ENCODE data around the gene ZNF564.
A peak's percentile ranks its signal among the peaks of the same experiment; 100 is the strongest.
"Not testable (repeated sequence)": the region's sequence is repeated elsewhere in the genome, so short reads cannot be mapped to it uniquely, and the experiment has no call there.

ZNF564 gene

DNA sequence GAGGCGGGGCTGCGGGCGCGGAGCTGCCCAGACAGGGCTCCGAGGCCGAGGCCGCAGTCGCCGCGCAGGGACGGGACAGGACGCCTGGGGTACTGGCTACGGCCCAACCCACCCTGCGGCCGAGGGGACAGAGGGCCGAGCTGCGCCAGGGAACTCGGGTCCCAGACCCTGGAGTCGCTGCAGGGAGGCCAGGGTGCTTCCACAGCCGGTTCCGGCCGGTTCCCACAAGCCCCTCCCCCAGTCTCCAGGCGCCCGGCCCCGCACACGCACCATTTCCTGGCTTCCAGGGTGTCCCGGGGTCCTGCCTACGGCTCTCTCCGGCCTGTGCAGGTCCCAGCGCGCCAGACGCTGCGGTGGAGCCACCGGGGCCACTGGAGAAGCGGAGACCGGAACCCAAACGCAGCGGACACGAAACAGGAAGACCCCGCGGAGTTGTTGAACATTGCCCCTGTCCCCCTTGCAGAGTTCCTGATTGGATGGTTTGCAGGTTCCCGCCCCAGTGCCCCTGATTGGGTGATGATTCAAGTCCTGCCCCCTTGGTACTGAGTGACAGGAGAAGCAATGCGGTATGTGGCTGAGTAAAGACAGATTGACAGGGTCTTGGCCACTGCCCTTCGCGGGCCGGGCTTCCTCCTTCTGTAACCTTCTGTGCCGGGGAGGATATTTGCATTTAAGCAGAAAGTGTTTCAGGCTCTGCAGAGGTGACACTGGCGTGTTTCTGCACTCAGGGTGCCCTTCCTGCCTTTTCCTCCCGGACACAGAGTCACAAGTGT, at the start of gene ZNF564:
ZNF564 (minus strand) TSS at position 423 of the 773 bp plus-strand sequence; CDS start at position 273, 150 bp downstream.
- DNase-seq (ENCODE audit: low spot score): peak; percentile 96

DNA sequence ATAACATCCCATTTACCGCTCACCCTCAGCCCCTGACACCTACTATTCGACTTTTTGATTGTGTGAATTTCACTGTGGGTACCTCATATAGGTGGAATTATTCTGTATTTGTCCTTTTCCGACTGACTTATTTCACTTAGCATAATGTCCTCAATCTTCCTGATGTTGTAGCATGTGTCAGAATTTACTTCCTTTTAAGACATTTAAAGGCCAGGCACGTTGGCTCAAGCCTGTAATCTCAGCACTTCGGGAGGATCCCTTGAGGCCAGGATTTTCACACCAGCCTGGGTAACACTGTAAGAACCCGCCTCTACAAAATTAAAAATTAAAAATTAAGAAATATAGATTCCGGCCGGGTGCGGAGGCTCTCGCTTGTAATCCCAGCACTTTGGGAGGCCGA, 46.3 kb upstream of the ZNF564 start:
- no peak for DNase-seq (ENCODE audit: low spot score)

DNA sequence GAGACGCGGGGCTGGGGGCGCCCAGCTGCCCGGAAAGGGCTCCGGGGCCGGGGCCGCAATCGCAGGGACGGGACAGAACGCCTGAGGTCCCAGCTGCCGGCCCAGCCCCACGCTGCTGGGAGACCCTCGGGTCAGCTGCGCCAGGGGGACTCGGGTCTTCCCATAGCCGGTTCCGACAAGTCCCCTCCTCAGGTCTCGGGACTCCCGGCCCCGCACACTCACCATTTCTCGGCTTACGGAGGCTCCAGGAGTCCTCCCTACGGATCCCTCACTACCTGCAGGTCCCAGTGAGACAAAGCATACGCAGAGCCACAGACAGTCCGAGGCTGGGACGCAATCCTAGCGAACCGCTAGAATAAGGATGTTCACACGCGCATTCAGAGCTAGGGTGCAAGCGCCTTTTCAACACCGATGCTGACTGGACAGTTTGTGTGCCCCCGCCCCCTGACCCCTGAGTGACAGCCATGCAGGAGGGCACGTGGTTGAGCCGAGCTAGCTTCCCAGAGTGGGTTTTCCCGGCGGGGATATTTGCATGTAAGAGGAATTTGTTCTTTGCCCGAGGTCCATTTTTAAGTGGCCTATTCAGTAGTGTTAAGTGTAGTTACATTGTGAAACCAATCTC, 45.8 kb upstream of the ZNF564 start:
- peak; percentile 60 for DNase-seq (ENCODE audit: low spot score)

DNA sequence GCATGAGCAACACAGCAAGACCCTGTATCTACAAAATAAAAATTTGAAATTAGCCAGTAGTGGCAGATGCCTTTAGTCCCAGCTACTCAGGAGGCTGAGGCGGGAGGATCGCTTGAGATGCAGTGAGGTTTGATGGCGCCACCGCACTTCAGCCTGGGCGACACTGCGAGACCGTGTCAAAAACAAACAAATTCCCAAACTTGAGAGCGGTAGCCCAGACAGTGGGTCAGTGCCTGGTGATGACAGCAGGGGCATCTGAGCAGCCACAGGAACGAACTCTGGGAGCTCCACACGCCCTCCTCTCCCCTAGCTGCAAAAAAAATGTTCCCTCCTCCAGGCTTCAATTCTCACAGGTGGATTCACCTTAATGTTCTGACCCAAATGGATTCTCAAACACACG, 45.2 kb upstream of the ZNF564 start:
- no peak for DNase-seq (ENCODE audit: low spot score)

DNA sequence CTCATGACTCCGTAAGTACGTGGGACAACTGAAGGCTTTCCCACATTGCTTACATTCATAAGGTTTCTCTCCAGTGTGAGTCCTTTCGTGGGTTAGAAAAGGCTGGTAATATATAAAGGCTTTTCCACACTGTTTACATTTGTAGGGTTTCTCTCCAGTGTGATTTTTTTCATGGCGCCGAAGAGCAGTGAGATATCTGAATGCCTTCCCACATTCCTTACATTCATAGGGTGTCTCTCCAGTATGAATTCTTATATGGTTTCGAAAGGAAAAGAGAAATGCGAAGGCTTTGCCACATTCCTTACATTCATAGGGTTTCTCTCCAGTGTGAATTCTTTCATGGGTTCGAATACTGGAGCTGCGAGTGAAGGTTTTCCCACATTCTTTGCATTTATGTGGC, 29.8 kb upstream of the ZNF564 start:
- no peak for DNase-seq (ENCODE audit: low spot score)

DNA sequence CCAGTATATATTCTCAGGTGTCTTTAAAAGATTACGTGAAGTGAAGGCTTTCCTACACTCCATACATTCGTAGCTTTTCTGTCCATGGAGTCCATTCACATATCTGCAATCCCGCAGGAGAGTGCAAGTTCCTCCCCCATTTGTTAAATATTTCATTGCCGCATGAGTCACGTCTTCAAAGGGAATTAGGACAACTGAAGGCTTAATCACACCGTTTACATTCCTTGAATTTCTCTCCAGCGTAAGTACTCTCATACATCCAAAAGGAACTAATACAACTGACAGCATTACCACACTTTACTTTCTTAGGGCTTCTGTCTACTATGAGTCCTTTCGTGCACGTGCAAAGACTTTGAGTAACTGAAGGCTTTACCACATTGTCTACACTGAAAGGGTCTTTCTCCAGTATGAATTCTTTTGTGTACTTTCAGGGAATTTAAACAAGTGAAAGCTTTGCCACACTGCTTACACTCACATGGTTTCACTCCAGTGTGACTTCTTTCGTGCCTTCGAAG, 29.0 kb upstream of the ZNF564 start:
- DNase-seq (ENCODE audit: low spot score): no peak

DNA sequence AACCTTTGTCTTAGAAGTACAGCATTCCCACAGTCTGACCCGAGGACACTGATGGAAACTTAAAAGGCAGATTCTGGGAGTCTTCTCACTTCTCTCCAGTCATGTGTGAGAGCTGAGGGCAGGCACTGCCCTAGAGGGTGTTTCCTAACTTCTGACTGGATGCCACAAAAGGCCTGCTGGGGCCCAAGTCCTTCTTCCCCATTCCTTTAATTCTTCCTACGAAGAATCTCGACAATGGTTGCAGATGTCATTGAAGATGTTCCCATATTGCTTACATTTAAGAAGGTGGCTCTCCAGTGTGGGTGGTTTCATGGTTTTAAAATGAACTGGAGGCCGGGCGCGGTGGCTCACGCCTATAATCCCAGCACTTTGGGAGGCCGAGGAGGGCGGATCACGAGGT, 27.4 kb upstream of the ZNF564 start:
- DNase-seq (ENCODE audit: low spot score): no peak

DNA sequence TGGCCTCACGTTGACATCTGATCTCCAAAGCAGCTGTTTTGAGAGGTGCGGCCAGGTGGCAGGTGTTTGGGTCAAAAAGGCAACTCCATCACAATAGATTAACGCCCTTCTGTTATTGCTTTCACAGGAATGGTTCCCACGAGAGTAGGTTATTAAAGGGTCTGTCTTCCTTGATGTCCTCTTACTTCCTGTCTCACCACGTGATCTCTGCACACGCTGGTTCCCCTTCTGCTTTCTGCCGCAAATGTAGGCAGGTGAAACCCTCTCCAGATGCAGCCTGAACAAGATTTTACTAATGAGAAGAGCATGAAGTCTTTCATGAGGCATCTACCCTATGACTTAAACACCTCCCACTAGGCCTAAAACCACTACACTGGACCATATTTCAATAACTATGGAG, 22.8 kb upstream of the ZNF564 start:
- DNase-seq (ENCODE audit: low spot score): no peak

DNA sequence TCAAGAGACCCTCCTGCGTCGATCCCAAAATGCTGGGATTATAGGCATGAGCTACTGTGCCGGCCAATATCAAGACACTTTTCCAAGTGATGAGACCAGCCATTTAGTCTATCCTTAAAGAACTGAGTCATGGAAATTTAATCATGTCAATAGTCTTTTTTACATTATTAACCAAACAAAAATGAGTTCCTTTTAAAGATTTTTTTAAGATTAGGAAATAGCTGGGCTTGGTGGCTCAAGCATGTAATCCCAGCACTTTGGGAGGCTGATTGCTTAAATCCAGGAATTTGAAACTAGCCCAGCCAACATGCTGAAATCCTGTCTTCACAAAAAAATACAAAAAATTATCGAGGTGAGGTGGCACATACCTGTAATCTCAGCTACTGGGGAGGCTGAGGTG, 16.7 kb upstream of the ZNF564 start:
- no peak for DNase-seq (ENCODE audit: low spot score)

DNA sequence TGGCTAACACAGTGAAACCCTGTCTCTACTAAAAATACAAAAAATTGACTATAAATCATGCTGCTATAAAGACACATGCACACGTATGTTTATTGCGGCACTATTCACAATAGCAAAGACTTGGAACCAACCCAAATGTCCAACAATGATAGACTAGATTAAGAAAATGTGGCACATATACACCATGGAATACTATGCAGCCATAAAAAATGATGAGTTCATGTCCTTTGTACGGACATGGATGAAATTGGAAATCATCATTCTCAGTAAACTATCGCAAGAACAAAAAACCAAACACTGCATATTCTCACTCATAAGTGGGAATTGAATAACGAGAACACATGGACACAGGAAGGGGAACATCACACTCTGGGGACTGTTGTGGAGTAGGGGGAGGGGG, 15.1 kb upstream of the ZNF564 start:
- DNase-seq (ENCODE audit: low spot score): not testable (repeated sequence)

DNA sequence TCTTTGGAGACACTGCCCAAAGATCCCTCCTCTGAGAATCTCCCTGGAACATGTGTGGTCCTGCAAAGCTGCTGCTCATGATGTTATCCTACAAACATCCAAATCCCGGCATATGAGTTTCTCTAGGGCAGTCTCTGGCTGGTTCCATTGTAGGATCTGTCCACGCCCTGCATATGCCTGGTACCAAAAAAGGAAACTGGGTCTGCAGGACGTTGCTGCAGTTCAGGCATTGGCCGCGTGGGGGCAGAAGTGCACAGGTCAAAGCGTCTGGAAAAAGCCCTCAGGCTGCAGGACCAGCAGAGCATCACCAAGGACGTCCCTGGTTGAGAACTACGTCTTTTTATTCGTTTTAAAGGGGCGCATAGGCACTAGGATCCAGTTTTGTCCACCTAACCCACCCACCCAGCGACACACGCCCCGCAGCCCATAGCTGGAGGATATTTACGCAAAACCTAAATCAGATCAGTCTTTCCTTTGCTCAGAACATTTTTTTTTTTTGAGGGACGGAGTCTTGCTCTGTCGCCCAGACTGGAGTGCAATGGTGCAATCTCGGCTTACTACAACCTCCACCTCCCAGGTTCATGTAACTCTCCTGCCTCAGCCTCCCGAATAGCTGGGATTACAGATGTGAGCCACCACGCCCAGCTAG, 12.9 kb upstream of the ZNF564 start:
- peak; percentile 93 for DNase-seq (ENCODE audit: low spot score)

DNA sequence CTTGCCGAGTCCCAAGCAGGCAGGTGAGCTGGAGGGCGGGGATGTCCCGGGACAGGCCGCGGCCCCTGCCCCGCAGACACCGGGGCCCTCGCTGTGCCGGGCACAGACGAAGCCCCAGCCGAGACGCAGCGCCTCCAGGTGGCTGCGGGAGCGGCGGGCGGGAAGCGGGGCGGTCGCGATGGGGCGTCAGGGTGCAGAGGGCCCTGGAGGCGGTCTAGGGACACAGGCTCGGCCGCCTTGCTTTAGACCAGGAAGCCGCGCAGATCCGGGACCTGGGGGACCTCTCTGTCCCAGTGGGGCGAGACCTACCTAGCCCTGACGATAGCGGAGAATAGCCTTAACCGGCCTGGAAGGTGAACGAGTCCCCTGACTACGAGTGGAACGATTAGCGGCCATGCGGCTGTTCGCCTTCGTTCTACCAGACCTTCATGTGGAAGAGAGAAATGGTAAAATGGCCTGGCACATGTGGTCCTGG, 4.2 kb upstream of the ZNF564 start:
- DNase-seq (ENCODE audit: low spot score): peak; percentile 38

DNA sequence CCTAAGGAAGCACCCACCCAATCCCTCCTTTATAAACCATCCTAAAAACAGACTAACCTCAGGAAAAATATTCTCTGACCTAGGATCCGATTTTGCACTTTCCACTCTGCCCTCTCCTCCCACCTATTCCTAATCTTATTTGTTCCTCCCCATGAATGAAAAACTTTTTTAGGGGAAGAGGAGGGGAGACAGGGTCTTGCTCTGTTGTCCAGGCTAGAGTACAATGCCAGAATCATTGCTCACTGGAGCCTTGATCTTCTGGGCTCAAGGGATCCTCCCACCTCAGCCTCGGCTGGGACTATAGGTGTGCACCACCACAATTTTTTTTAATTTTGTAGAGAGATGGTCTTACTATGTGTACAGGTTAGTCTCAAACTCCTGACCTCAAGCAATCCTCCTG, 4.4 kb downstream of the ZNF564 start:
- DNase-seq (ENCODE audit: low spot score): no peak

DNA sequence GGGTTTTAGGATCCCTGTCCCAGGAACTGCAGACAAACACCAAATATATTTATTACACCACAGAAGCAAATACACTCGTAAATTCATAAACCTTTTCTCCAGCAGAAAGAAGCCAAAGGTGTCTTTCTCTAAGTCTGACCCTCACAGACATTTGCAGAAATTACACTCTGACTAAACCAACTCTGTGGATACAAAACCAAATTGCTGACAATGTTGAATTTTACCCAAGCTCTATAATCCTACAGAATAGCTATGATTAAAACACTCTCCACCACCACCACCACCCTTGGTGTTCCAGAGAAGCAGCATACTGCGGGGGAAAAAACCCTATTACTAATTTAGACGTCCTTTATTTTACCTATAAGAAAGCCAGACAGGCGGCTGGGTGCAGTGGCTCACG, 5.2 kb downstream of the ZNF564 start:
- no peak for DNase-seq (ENCODE audit: low spot score)

DNA sequence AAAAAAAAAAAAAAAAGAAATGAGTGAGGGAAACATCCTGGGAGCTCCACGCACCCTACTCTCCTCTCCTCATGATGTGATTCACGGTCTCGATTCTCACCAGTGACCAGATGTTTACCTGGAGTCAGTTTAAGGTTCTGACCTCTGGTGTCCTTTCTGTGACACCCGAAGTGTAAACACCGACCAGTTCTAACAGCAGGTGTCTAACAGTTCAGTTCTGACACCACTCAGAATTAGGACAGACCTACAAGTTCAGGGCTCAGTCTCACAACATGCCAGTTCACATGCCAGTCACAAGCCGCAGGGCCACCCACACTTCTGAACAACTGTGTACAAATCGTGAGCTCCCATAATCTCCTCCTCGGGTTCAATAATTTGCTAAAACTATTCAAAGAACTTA, 6.0 kb downstream of the ZNF564 start:
- DNase-seq (ENCODE audit: low spot score): no peak

DNA sequence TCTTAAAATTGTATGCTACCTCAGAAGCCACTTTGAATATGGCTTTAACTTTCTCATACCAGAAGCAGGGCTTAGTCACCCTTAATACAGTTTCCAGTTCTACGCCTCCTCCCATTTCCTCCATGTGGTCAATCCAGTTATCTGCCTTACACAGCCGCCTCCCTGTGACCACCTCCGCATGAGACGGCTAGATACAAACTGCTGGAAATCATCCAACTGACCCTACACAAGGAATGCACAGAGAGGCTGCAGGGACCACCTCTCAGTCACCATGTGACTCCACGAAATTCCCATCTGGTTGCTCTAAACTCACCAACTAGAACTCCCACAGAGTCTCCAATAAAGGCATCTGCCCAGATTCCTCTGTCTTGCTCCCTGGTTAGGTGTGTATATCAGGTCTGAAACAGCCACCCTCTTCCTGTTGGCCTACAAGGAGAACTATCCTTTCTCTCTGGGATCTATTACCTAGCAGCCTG, 6.8 kb downstream of the ZNF564 start:
- no peak for DNase-seq (ENCODE audit: low spot score)

DNA sequence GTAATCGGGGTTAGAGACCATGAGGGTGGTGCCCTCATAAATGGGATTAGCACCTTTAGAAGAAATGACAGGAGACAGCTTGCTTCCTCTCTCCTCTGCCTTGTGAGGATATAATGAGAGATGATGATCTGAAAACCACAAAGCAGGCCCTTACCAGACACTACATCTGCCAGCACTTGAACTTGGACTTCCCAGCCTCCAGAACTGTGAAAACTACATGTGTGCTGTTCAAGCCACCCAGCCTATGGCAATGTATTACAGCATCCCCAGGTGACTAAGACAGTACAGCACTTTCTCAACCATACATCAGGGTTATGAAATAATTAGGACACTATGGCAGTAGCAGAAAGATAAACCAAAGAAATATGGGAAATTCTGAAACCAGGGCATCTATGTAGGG, 7.4 kb downstream of the ZNF564 start:
- no peak for DNase-seq (ENCODE audit: low spot score)

DNA sequence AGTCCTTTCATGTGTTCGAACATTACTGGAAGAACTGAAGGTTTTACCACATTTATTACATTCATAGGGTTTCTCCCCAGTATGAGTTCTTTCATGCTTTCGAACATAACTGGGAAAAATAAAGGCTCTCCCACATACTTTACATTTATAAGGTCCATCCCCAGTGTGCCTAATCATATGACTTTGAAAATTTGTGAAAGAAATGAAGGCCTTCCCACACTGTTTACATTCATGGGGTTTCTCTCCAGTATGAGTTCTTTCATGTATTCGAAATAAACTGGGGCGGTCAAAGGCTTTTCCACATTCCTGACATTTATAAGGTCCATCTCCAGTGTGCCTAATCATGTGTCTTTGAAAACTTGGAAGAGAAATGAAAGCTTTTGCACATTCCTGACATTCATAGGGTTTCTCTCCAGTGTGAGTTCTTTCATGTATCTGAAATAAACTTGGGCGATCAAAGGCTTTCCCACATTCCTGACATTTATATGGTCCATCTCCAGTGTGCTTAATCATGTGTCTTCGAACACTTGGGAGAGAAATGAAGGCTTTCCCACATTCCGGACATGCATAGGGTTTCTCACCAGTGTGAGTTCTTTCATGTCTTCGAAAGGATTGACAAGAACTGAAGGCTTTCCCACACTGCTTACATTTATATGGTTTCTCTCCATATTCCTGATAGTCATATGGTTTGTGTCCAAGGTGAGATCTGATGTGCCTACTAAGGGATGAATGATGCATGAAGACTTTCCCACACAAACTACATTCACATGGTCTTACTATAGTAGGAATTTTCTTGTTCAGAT, 24.0 kb downstream of the ZNF564 start:
- DNase-seq (ENCODE audit: low spot score): no peak

DNA sequence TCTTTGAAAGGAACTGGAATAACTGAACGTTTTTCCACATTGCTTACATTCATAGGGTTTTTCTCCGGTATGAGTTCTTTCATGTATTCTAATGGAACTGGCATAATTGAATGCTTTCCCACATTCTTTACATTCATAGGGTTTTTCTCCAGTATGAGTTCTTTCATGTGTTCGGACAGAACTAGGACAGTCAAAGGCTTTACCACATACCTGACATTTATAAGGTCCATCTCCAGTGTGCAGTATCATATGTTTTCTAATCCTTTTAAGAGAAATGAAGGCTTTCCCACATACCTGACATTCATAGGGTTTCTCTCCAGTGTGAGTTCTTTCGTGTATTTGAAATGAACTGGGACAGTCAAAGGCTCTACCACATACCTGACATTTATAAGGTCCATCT, 24.7 kb downstream of the ZNF564 start:
- no peak for DNase-seq (ENCODE audit: low spot score)

DNA sequence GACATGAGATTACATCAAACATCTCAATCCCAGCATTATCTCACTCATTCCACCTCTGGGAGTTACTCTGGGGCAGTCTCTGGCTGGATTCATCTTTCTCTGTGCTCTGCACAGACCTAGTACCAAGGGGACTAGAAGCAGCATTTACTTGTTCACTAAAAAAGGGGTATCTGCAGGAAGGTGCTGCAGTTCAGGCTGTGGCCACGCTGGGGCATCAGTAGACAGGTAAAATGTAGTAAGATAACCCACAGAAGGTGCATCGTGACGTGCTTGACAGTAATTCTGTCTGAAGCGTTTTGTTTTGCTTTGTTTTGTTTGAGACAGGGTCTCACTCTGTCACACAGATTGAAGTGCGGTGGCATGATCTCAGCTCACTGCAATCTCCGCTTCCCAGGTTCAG, 29.3 kb downstream of the ZNF564 start:
- DNase-seq (ENCODE audit: low spot score): peak; percentile 19

DNA sequence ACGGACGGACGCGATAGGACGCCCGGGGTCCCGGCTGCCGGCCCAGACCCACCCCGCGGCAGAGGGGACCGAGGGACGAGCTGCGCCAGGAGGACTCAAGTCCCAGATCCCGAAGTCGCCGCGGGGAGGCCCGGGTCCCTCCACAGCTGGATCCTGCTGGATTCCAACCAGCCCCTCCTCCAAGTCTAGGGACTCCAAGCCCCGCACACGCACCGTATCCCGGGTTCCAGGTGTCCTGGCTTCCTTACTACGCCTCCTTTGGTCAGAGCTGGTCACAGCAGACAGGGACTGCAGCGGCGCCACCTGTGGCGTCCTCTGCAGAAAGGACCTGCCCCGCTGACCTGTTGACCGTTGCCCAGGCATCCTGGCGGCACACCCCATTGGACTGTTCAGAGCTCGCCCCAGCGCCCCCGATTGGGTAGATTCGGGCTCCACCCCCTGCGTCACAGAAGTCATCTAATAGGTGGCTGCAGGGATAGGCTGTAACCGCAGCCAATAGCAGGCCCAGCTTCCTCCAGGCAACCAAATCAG, 37.7 kb downstream of the ZNF564 start:
- peak; percentile 47 for DNase-seq (ENCODE audit: low spot score)

DNA sequence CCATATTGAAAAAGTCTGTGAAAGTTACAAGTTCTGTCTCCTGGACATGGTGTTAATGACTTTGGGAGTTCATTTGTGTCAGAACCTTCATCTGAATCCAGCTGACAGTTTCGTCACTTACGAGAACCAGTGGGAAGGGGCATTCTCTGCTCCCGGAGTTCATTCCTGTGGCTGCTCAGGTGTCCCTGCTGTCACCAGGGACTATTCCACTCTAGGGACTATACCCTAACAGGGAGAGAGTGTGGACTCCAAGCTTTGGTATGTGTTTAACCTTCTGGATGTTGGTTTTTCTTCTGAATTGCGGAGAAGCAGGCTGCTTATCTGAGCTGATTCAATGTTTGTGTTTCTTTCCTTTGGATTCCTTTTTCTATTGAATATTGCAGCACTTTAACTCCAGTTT, 54.2 kb downstream of the ZNF564 start:
- no peak for DNase-seq (ENCODE audit: low spot score)
